ENCODE results near the gene FARS2.

DNA sequence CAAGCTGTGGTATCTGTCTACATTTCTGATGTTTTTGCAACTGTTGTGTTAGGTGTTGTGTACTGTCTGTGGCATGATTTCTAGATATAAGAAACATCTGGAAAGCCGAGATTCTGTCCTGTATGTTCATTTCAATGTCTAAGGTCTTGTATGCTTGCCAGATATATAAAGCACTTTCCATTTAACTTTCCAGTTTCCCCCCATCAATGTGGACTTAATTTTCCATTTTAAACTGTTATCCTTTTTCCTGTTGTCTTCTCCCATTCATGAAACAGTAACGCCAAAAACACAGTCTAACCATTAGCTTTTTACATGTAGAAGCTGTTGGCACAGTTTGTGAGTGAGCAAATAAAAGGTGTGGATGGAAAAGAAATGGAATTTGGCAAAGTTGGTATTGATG, 181.6 kb downstream of the FARS2 start:
- no peak for TF ChIP-seq CTCF (optimal IDR thresholded peaks at IDR 0.05 in 1 of 3, IDR thresholded peaks at IDR 0.05 in 1 of 3, conservative IDR thresholded peaks at IDR 0.05 in 1 of 3; ENCODE audit: extremely low read depth in 1 of 3, insufficient read depth in 2 of 3, low read length in 3 of 3)
- TF ChIP-seq EZH2 (IDR thresholded peaks at IDR 0.05; ENCODE audit: low read length) = no peak
